OCI-M2 (cell line): ENCODE results near the gene SECISBP2L.

Experiments
- DNase-seq: peaks from one replicate; lab custom pipeline; 2025; ENCODE audit not compliant: unreplicated experiment; lab: John Stamatoyannopoulos, UW

SECISBP2L gene

DNA sequence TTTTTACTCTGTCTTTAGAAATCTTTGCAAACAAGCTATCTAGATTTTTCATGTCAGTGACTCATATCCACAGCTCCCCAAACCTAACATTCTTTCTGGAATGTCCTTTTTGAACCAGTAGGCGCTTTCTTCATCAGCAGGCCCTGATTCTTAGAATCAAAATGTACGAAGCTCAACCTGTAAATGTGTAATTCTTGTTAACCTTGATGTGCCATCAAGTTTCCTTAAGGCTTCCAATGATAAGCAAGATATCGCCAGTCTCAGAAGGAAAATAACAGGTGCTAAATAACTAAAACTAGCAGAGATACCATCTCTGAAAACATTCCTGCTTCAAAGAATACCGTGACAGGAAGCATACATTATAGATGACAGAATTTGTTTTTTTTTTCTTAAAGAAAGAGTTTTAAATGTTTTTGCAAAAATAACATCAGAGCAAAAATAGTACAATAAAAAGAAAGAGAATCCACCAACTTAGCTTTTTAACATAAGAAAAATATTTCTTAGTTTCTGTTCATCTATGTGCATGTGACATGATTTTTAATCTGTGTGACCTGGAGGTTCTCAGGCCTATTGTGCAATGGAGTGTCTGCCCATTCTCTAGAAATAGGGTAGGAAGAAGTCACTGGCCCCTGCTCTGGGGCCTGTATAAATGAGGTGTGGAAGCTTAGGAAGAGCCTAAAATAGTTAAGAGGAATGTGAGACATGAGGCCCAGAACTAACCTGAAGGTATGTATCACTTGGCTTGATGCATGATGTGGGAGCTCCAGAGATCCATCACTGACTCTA lies 14.7 kb upstream of the SECISBP2L start:
- DNase-seq = no peak

DNA sequence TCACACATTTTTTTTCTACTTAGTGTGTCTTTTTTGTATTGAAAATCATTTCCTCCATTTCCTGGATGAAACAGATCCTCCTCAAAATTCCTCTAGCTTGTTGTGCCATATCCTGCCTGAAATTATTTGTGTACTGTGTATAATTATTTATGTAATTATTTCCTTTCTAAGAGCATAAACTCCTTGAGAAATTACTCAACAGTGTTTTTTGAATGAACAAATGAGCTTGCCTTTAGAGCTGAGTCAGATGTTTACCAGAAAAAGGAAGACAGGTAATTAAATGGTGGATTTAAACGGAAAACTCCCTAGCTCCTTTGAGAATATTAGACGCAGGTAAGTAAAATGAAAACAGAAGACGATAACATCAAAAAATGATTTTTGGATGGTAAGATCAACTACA lies 13.2 kb upstream of the SECISBP2L start:
- DNase-seq = no peak

DNA sequence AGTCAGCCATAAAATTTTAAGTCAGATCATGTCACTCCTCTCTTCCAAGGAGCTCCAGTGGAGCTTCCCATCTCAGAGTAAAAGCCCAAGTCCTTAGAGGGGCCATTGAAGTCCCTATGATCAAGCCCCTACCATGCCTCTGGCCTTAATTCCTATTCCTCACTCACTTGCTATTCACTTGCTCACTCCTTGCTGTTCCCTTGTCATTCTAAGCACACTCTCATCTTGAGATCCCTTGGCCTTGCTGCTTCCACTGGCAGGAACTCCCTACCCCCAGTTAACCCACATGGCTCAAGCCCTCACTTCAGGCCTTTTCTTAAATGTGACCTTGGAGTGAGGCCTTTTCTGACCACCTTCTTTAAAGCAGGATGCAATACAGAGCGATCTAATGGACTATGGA lies 12.3 kb upstream of the SECISBP2L start:
- no peak for DNase-seq

DNA sequence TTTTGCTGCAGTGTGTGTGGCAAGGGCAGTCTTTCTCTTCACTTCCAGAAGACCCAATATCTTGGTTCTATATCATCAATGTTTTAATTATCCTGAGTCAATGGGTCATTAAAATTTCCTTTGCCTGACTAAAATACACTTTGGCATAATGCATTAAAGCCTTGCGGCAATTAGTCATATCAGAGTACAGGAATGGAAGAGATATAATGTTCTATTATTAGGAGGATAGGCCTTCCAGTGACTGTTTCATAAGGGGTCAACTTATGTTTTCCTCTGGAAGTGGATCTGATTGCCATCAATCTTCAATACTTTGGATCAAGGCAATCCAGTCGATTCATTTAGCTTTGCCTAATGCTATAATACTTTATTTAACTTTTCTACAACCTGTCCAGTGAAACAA lies 9.4 kb upstream of the SECISBP2L start:
- DNase-seq = no peak

DNA sequence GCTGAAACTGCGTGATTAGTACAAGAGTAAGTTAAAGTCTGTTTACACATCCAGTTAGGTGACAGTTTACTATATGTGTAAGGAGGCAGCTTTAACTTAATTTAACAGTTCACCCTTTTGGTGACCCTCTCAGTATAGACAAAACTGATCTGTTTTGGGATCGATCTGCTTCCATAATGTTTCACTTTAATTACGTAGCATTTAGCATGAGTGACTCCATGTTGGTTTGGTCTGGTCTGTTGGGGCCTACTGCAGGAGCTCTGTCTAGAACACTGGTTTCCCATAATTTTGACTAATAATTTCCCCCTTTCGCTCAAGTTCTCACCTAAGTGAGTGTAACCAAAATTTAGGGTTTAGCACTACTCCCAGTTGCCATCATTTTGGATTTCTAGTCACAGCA lies 6.4 kb upstream of the SECISBP2L start:
- DNase-seq = no peak

DNA sequence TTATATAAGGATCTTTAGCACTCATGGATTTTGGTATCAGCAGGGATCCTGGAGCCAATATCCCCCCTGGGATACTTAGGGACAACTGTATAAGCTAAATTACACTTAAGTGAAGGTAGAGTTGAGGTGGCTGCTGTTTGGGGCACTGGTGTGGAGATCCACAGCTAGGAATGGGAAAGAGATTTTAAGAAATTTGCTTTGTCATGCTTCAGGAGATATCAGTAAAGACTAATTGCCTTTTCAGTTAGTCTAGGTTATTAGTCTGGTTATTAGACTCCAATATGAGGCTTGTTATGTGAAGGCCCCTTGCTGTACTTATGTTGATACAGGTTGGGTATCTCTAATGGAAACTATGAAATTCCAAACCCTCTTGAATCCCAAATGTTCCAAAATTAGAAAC lies 1.2 kb upstream of the SECISBP2L start:
- DNase-seq = no peak

DNA sequence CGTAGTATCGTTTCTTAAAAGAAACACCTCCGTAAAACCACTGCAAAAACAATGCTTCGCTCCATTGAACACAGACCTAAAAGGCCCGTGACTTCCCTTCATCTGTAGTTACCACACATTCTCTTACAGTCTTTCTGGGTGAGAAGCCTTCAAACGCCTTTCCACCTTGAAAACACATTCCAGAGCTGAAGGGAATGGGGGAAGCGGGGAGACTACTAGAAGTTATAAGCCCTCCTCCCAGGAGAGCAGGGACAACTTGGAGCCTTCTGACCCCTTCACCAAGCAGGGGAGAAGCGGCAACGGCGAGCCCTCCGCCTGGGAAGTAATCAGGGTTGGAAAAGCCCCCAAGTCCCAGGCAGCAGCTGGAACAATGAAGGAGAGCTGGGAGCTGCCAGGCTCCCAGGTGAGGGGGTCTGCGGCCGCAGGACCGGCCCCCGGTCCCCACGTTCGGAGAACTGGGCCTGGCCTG lies 461 bp downstream of the SECISBP2L start:
- no peak for DNase-seq

DNA sequence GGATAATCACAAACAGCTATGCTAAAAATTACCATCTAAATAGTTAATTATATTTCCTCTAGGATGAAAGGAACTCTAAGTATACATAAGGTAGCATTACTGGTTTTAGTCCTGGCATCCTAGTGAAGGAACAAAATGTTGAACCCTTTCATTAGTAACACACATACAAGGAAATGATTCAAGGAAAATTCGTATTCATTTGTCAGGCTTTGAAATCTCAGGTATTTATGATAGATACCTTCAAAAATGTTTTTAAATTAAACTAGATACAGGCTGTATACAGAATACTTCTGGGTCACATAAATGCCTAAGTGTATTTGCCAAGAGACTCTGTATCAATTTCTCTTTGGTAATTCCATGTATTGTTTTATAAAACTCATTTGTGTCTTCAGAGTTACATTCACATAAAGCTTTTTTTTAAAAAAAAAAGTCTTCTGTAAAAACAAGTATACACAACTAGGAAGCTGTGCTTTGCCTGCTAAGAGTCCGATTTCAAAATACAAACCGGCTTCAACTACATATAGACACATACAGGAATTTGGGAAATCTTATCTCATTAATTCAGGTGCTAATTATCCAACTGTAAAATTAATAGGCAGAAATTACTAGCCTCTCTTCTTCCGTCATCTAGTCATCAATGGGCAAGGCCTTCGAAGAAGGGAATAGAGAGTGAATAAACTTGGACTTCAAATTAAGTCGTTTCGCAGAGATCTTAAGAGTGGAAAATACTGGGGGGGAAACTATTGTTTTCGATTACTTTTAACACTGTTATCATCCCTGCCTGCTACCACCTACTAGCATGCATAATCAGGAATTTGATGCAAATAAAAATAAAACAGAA lies 1.3 kb downstream of the SECISBP2L start:
- DNase-seq = no peak

DNA sequence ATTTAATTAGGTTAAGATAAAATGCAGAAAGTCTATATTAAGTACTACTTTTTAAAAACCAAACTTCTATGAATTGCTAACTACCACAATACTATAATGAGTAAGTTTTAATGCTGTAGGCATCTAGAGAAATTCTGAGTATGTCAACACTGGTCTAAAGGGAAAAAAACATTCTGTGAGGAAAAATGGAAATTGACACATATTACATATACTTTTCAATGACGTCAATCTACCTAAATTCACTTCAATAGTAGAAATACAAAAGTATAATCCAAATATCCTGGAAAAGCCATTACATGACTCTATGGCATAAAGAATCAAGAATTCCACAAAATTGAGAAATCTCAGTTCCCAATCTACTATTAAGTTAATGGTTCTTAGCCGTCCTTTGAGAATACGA lies 2.2 kb downstream of the SECISBP2L start:
- no peak for DNase-seq

DNA sequence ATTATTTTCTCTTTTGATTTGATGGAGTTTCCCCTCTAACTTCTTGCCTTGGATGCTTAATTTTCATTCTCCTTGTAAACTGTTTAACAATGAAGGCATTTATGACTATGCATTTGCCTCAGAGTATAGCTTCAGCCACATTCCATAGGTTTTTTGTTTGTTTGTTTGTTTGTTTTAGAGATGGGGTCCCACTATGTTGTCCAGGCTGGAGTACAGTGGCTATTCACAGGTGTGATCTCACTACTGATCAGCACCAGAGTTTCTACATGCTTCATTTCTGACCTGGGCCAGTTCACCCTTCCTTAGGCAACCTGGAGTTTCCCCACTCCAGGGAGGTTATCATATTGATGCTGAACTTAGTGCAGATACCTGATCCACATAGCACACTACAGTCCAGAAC lies 4.1 kb downstream of the SECISBP2L start:
- no peak for DNase-seq

DNA sequence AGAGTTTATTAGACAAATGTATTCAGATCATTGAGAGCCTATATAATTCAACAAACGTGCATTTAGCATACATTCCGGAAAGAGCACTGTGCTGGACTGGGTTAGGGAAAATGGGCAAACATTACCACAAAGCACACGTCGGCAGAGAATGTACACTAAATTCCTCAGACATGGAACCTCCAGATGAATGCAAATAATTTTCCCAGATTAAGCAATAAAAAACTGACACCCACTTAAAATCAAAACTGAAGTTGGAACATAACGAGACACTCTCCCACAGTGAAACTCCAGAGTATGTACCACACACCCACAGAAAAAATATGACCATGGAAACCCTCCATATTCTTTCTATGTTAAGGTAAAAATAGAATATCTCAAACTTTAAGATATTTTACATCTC lies 4.8 kb downstream of the SECISBP2L start:
- no peak for DNase-seq

DNA sequence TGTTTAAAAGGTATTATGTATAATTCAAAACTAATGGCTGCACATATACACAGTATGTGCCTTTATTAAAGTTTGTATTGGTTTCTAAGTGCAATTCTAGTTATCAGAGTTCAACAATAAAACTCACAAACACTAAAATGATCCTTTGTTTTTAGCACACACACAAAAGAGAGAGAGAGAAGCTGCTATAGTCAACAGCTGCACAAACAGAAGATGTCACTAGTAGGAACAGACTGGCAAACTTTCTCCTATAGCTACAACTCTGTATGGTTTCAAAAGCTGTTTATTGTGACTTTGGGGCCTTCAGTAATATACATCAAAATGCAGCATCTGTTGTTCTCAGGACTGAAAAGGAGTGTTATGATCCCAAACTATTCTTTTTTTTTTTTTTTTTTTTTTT lies 6.1 kb downstream of the SECISBP2L start:
- DNase-seq = no peak

DNA sequence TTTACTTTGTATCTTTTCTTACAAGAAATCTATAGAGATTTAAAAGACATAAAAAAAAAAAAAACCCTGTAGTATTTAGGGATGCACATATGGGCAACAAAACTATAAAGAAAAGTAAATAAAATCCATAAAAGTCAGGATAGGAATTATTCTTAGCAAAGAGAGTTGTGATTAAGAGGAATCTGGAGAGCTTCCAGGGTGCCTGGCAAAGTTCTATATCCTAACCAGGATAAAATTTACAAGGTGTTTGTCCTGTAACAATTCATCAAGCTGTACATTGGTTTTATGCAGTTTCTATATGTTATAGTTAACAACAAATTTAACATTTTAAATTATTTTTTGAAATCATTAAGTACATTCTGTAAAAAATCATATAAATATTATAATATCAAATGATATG lies 7.9 kb downstream of the SECISBP2L start:
- DNase-seq = no peak

DNA sequence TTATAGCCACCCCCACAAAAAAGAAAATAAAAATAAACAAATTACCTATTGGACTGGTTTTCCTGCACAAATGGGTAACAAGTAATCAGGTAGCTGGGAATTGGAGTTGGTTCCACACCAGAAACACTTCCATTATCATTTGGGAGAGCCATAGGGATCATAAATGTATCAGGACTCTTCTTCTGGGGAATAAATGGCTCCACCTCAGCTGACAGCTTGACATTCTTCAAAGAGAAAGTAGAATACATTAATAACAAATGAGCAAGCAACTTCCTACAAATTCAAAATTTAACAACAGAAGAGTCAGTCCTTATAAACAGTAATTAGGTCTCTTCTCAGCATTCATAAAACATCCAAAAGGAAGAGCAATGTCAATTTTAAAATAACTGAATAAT lies 8.7 kb downstream of the SECISBP2L start:
- DNase-seq = no peak

DNA sequence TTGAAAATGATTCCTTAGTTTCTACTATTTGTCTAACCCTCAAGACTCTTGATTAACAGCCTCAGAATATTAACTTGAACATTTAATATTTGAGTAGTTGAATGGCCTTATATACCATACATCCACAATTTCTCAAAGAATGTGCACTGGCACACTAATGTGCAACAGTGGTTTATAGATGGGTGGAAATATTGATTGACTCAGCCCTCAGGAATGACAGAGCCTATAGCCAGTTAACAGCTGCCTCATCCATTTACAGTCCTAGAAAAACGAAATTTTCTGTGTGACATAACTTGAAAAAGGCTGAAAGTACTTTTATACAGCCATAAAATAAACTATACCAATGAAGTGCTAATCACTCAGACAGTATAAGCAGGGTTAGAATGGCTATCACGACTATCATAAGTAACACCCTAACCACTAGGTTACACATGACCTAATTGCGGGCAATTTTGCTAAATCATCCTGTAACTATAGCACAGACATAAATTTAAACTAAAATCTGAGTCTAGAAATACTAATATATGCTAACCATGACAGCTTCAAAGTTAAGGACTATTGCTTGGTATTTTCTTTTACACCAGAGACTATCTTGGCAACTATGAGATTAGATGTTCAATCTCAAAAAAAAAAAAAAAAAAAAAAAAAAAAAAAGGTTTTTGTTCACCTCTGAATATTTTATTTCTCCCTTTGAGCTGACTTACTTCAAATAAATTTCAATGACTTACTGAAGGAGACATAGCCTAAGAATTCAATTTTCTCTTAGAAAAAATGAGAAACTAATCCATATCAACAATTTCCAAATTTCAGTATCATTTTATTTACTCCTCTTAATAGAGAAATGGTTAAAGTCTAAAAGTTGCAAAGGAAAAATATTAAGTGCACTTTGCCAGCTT lies 9.3 kb downstream of the SECISBP2L start:
- no peak for DNase-seq

DNA sequence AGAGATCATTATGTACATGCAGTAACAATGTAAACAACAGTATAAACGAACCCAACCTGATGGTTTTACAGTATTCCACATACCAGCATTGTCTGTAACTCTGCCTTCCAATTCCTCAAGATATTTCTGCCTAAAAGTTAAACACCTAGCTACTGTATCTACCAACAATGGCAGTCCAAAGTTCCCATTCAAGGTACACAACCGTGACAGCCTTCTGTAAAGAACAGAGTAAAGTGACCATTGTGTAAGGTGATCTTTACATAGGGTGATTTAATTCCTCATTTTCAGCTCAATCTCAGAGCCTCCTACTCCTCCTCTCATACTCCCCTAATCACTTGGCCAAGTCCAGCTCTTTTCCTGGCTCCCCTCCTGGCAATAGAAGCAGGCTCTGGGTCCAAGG lies 10.4 kb downstream of the SECISBP2L start:
- DNase-seq = no peak

DNA sequence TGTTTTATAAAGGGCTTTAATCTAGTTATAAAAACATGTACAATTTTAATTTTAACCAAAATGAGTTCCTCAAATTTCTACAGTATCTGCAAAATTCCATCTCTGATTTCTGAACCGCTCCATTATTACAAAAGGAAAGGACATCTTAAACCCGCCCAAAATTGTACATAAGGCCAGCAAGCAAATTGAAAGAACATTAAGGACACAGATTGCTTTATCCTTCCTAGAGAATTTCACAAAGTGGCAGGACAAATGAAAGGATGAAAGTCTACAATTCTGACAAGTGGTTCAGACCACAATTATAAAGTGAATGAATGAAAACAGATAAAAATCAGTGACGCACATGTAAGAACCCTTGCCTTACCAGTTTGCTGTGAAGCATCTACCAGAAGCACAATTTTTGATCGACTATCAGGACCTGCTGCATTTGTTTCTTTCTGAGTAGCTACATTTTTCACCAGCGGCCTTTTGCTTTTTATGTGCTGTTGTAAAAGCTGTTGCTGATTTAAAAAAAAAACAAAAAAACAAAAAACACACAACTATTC lies 13.6 kb downstream of the SECISBP2L start:
- DNase-seq = no peak

DNA sequence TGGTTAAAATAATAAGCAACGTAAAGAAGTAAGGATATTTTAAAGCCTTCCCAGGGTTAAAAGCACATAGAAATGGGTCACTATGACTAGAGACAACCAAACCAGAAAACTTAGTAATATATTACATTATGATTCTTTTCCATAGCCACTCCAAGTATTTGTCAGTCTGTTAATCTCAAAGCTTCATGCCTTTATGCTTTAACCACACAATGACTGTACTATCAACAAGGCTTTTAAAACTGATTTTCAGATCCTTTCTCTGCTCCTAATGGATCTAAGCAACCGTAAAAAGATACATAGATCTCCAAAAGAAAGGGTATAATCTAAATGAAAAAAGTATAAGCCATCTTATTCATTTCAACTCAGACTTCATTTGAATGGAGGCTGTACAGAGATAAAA lies 14.4 kb downstream of the SECISBP2L start:
- DNase-seq = no peak

DNA sequence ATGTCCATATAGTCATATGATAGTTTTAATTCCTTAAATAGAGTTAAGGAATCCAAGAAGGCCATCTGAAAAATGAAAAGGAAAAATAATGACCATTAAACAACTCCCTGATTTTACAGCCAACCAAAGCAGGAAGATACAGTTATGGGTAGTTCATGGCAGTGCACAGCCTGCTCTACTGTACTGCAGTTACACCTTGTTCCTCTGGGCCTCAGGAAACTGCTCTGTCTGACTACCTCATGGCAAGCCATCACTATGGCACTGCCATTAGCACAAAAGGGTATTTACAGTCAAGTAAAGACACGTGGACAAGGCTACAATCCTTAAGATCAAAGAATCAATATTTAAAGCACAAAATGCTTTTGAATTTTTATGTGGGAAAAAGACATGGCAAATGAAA lies 19.5 kb downstream of the SECISBP2L start:
- no peak for DNase-seq

DNA sequence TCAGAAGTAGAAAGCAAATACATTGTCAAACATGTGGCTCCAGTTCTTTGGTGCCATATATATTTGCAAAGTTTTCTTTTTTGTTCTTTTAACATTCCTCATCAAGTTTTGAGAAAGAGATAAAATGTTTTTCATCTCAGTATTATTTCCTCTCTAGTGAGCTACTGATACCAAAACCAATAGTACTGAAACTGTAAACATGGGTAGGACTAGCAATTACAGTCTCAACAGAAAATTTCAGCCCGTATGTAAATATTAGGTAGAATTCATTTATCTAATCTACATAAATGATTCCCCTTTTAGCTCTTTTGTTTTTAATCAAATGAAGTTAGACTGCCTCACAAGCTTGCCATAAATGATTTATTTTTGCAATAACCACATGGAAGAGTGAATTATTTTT lies 21.4 kb downstream of the SECISBP2L start:
- DNase-seq = no peak

DNA sequence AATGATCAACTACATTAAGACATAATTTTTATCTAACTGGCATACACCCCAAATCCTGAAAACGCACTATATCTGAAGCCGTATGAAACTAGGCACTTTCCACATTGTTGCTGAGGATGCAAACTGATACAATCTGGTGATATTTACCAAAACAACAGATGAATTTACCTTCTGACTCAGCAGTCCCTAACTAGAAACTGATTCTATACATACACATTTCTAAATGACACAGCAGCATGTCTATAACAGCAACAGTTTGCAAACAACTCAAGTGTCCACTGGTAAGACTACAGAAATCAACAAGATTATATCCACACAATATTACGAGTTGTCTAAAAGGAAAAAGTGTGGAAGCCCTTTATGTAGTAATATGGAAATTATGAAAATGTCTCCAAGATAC lies 22.9 kb downstream of the SECISBP2L start:
- DNase-seq = no peak
